HG02852 (cell line): ENCODE measurements around the gene ARHGAP29.

Experiments
- ATAC-seq: cut with Tn5 transposase; IDR thresholded peaks from one replicate; pipeline ENCODE4 v1.9.1; 2021; ENCODE audit warnings: mild to moderate bottlenecking, moderate library complexity; ENCODE audit not compliant: unreplicated experiment

The ARHGAP29 gene, protein sequence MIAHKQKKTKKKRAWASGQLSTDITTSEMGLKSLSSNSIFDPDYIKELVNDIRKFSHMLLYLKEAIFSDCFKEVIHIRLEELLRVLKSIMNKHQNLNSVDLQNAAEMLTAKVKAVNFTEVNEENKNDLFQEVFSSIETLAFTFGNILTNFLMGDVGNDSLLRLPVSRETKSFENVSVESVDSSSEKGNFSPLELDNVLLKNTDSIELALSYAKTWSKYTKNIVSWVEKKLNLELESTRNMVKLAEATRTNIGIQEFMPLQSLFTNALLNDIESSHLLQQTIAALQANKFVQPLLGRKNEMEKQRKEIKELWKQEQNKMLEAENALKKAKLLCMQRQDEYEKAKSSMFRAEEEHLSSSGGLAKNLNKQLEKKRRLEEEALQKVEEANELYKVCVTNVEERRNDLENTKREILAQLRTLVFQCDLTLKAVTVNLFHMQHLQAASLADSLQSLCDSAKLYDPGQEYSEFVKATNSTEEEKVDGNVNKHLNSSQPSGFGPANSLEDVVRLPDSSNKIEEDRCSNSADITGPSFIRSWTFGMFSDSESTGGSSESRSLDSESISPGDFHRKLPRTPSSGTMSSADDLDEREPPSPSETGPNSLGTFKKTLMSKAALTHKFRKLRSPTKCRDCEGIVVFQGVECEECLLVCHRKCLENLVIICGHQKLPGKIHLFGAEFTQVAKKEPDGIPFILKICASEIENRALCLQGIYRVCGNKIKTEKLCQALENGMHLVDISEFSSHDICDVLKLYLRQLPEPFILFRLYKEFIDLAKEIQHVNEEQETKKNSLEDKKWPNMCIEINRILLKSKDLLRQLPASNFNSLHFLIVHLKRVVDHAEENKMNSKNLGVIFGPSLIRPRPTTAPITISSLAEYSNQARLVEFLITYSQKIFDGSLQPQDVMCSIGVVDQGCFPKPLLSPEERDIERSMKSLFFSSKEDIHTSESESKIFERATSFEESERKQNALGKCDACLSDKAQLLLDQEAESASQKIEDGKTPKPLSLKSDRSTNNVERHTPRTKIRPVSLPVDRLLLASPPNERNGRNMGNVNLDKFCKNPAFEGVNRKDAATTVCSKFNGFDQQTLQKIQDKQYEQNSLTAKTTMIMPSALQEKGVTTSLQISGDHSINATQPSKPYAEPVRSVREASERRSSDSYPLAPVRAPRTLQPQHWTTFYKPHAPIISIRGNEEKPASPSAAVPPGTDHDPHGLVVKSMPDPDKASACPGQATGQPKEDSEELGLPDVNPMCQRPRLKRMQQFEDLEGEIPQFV

DNA sequence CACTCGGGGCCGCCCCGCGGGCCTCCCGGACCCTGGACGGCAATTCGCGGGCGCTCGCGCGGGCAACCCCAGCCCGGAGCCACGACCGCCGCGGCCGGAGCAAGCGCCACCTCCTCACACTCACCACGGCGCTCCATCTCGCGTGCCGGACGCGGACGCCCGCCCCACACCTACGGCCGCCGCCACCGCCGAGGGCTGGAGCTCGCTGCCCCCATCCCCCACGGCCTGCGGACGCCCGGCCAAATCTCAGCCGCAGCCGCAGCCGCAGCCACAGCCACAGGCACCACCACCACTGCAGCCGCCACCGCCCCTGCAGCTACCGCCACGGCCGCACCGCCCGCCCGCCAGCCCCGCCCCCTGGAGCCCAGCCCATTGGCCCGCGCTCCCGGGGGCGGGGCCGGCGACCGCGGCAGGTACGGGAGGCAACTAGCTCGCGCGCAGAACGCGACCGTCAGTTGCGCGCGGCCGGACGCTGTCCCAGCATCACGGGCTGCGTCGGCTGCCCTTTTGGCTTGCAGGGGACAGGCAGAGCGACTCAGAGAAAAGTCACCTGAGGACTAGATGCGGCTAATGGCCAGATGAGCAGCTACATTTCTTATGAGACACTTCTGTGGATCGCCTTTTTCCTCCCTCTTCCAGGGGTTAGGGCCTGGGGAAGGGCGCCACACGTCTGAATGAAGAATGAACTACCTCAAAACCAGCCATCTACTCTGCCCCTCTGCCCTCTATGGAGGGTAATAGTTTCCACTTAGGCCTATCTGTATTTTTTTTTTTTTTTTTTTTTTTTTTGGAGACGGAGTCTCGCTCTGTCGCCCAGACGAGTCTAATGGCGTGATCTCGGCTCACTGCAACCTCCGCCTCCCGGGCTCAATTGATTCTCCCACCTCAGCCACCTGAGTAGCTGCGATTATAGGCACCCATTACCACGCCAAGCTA lies at the start of gene ARHGAP29:
Gene ARHGAP29, minus strand, starts transcription at position 294 of the 936 bp plus-strand sequence. CDS start 5,973 bp downstream, outside the sequence.
- peak; percentile 80 for ATAC-seq

DNA sequence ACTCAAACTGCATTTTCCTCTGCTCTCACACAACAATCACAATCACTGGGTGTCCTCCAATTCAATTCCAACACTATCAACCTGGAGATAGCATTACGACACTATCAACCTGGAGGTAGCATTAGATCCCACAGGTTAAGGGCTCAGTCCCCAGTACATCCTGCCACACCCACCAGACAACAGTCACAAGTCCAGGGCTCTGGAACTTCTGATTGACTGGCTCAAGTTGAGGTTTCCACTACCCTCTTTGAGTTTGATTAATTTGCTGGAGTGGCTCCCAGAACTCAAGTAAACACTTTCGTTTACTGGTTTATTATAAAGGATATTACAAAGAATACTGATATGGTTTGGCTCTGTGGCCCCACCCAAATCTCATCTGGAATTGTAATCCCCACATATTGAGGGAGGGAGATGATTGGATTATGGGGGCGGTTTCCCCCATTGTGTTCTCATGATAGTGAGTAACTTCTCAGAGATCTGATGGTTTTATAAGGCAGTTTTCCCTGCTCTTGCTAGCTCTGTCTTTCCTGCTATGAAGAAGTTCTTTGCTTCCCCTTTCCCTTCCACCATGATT lies 49.6 kb upstream of the ARHGAP29 start:
- ATAC-seq: no peak

DNA sequence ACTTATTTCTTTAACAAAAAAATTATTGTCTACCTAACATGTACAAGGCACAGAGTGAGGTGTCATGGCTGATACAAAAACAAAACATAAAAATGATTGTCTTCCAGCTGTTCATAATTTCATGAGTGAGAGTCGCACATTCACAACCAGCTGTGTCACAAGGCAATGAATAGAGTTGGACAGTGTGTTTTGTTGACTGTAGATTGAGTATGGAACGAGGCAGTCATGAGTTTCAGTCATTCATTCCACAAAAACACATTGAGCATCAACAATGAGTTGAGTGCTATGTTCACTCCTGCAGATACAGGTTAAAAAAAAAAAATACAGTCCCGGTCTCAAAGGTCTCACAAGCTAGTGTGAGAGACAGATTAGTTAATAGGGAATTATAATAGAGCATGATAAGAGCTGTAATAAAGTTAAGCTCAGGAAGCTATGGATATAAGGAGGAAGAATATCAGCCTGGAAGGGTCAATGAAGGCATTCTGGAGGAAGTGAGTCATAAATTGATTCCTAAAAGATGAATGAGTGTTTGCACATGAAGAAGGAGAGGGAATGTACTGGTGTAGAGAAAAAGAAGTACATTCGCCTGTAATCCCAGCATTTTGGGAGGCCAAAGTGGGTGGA lies 47.8 kb upstream of the ARHGAP29 start:
- no peak for ATAC-seq

DNA sequence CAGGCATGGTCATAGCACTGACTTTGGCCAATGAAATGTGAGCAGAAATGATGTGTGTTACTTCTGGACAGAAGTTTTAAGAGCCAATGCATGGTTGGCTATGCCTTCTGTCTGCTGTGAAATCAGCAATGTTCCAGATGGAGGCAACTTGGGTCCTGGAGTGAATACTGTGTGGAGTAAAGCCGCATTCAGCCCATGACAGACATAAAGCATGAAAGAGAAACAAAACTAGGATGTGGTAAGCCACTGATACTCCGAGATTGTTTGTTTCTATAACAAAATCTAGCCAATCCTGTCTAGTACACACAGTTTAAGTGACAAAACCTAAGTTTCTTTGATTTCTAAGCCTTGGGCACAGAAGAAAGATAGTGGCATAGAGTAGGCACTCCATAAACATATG lies 47.1 kb upstream of the ARHGAP29 start:
- peak; percentile 99 for ATAC-seq

DNA sequence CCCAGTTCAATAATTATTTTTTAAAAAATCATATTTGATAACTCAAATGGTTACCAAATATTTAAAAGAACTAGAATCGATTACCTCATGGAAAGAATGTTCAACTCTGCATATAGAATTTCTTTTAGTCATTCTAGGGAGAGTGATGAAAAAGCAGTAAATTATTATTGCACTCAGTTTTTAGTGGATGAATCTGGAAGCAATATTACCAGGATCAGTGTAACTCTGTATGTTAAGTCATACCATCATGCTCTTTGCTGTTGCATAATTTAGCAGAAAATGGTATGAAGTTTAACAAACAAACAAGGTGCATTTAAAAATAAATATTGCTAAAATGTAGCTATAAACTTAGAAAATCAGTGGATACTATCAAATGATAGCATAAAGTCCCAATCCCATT lies 46.1 kb upstream of the ARHGAP29 start:
- ATAC-seq: no peak

DNA sequence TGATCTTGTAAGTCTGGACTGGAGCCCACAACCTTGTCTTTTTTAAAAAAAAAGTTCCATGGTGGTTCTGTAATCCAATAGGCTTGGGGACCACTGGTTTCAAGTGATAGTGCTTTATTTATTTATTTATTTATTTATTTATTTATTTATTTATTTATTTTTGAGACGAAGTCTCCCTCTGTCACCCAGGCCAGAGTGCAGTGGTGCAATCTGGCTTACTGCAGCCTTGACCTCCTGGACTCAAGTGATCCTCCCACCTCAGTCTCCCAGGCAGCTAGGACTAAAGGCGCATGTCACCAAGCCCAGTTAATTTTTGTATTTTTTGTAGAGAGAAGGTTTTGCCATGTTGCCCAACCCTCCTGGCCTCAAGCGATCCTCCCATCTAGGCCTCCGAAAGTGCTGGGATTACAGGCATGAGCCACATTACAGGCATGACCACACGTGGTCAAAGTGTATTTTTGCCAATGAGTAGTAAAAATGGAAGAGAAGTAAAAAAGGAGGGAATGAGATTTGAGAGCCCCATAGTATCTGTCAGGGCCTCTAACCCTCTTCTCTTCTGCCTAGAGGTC lies 44.8 kb upstream of the ARHGAP29 start:
- no peak for ATAC-seq

DNA sequence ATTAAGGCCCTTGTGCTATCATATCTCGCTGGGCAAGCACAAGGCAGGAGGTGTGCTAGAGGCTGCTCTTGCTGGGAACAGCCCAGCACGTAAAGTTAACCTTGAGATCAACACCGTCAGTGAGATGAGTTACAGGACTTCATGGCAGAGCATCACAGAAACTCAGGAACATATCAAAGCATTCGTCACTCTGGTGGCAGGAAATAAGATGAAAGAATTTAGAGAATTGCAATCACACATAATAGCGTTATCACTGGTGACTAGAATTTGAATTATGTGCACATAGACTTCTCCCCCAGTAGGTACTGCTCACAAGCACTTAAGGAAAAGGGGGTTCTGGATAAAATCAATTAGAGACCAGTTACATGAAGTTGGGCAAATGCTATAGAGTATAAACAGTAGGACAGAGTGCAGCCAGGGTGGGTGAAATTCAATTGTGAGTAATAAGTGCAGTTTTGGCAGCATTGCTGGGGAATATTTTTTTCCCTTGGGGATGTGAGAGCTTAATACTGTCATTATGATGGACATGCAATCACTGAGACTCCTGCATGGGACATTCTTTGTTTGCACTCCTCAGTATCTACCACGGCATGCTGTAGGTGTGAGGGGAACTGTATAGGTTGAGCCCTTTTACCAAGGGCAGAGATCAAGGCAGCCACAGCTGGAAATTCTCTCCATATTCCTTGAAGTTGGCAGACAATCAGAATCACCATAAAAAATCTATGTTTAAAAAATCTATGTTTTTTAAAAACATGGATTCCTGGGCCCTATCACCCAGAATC lies 44.2 kb upstream of the ARHGAP29 start:
- ATAC-seq: no peak

DNA sequence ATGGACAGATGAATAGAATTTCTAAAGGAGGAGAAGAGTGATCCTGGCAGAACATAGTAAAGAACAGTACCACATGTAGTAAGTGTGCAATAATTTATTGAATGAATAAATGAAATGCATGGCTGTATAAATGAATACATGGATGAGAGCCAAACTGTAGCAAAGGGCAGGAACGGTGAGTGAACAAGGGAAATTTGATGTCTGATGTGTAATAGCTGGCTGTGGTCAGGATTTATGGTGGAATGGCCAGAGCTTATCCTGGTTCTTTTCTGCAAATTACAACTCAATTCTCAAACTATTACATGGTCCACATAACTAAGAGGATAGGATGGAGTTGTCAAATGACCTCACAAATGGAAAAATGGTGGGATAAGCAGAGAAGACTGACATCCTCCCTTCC lies 43.2 kb upstream of the ARHGAP29 start:
- no peak for ATAC-seq

DNA sequence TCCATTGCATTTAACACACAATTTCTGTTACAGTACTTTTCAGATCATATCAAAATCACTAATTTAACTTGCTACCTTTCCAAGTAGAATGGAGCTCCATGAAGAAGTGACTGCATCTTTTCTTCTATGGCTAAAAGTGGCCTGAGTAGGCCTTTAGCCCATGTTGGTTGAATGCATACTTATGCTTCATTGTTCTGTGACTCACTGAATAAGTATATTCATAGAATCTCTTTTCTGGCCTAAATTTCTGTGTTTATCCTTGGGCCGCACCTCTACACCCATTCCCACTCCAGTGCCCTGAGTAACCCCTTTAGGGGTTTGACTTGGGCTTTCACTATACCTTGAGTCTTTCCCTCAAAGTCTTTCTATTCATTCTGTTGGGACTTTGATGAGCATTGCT lies 42.1 kb upstream of the ARHGAP29 start:
- ATAC-seq: no peak

DNA sequence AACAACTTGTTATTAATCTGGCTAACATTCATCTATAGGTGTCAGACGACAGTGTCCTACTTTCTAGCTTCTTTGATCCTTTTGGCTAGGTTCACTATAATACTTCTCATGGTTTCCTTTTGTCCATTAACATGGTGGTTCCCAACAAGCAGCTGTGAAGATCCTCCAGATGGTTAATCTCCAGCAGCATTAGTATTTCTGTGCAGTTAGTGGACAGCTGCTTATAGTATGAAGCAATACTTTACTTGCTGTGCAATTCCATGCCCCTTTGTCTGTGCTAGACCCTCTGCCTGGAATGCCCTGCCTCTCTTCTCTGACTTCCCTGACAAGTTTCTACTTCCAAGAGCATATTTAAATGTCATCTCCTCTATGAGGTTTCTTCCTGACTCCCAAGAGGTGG lies 41.7 kb upstream of the ARHGAP29 start:
- no peak for ATAC-seq

DNA sequence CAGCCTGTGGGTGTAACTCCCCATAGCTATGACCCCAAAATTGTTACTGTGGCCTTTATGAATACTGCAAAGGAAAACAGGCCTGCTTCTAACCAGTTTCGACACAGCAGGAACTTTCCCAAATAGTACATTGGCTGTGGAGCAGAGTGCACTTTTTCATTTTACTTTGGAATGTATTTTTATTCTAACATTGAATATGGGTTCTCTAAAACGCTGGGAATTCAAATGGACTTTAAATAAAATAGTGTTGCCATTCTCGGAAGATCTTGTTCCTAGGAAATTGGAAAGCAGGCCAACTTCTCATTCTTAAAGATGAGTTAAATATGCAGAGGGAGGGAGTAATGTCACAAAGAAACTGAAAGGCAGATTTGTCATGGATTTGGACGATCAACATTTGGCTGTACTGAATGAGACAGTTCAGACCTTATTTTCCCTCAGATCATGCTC lies 39.6 kb upstream of the ARHGAP29 start:
- no peak for ATAC-seq

DNA sequence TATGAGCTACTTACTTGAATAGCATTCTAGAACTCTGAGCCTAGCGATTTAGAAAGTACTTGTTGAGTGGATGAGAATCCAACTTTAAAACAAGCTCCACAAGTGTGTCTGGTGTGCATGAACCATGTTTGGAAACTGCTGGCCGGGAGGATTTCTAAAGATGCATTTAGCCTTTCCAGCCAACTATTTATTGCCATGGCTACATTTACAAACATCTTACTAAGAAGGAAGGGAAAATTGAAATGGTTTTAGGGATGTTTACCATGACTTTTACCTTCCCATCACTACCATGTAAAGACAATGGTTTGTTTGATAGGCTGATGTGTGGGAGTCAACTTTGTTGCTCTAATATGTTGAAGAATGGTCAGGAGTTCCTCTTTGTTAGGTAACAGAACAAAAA lies 37.7 kb upstream of the ARHGAP29 start:
- ATAC-seq: no peak

DNA sequence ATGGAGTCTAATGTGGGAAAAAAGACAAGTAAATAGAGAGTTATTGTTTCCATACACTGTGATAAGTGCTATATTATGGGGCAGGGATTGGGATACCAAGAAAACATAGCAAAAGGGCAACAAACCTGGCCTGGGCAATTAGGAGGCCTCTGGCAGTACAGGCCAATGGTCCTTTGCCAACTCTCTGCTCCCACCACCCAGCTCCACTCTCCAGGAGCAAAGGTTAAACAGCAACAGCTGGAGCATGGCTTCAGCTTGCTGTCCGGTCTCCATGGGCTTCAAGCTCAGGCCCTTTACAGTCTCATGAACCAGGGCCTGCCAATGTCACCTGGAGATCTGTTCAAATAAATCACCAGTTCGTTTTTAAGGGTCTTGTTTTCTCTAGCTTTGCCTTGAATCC lies 37.2 kb upstream of the ARHGAP29 start:
- ATAC-seq: no peak

DNA sequence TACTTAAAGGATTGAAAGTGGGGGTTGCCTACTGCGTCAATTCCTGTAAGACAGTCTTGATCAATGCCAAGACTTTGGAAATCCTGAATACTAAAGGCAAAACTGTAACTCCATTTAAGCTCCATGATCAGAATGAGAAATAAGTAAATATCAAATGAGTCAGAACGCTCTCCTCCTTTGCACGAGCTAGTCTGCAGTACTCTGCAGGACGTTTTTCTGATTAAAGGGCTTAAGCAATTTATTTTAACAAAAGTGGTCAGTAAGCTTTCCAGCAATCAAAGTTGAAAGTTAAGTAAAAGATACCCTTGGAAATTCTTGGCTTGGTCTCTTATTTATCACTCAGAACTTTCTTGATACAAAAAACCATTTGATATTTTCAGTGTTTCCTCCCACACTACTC lies 35.7 kb upstream of the ARHGAP29 start:
- no peak for ATAC-seq

DNA sequence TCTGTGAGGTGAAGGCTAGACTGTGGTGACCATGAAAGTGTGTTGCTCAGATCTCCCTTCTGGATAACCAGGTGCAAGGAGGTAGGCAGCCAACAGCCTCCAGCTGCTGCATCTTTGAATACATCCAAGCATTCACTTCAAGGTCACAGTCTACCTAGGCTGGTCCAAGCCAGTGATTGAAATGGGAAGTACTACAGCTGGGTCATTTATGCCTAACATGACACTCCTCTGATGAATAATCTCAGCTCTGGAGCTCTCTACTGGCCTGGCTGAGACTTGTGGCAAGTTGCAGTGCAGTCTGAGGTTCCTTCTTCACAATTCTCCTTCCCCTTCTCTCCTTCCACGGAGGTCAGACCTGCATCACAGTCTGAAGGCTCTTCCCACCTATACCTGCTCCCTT lies 35.0 kb upstream of the ARHGAP29 start:
- no peak for ATAC-seq

DNA sequence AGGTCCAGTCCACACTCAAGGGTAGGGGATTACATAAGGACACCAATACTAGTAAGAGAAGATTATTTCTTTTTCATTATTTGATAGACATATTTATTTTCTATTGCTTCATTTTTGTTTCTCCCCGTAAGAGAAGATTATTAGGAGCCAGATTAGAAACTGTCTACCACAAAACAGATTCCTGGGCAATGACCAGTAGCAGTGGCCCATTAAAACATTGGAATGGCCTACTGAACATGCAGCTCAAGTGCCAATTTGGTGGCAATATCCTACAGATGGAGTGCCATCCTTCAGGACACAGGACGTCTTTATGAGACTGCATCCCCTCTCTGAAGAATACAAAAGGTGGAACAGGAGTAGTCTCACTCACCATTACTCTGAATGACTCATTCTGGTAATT lies 34.0 kb upstream of the ARHGAP29 start:
- no peak for ATAC-seq

DNA sequence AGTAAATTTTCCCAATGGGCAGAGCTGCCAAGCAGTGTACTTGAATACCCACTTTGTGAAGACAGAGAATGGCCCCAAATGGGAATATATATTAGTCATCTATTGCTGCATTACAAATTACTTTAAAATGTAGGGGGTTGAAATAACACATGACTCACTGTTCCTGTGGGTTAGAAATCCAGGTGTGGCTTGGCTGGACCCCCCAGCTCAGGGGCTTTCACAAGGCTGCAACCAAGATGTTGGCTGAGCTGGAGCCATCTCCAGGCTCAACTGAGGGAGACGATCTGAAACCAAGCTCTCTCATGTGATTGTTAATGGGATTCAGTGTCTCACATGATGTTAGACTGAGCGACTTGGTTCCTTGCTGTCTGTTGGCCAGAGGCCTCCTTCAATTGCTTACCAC lies 33.4 kb upstream of the ARHGAP29 start:
- ATAC-seq: no peak

DNA sequence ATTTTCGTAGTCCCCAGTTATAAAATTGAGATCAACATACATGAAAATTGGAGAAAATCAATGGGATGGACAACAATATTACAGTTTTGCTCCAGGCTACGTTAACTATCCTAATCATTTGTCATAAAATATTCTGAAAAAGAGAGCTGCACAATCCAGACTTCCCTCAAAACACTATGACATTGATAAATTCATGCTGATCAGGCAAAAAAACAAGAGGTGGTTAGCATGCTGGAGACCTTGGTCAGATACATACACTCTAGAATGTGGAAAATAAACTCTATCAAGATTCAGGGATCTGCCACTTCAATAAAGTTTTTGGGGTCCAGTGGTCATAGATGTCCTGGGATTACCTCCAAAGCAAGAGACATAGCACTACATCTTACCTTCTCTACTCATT lies 32.5 kb upstream of the ARHGAP29 start:
- ATAC-seq: no peak
